Testis (tissue), 3 donors: ENCODE measurements around the gene DNAJC24. TPM values are rescaled to one million over a fixed set of nuclear protein-coding genes. Genes with fewer than 3 reads are reported as not detected.

Experiments
- DNase-seq: peaks from one replicate; pipeline ENCODE4 v3.0.0-alpha.2; 2019
- H3K27ac ChIP-seq, 2 donors: fragments of 200-600 bp; sonication (generic); one replicate each; pipeline ENCODE4 v1.5.1; 2019
- H3K27me3 ChIP-seq: fragments of 200-600 bp; sonication (generic); one replicate; pipeline ENCODE4 v1.5.1; 2019
- H3K36me3 ChIP-seq: fragments of 200-600 bp; sonication (generic); one replicate; pipeline ENCODE4 v1.5.1; 2017; ENCODE audit warnings: low read depth; ENCODE audit errors: missing control alignments
- H3K4me1 ChIP-seq: fragments of 200-600 bp; sonication (generic); one replicate; pipeline ENCODE4 v1.5.1; 2019
- H3K4me3 ChIP-seq, 2 donors: fragments of 200-600 bp; sonication (generic); one replicate each; pipeline ENCODE4 v1.5.1; 2017 to 2019
- H3K9me3 ChIP-seq: fragments of 200-600 bp; sonication (generic); one replicate; pipeline ENCODE4 v1.5.1; 2017
- POLR2A ChIP-seq: fragments of 450-650 bp; IDR thresholded peaks from one replicate; pipeline ENCODE4 v1.6.1; 2017; ENCODE audit warnings: antibody characterized with exemption, mild to moderate bottlenecking, moderate library complexity
- WGBS, 2 donors: methylation state at CpG; one replicate each; pipeline ENCODE4 v1.1.5; 2018; 5-methylcytosine and 5-hydroxymethylcytosine counted together
- intact Hi-C: fragments of 100-400 bp; cut with DNase I; formaldehyde crosslinking; loops from one replicate; pipeline ENCODE4 v1.15.1; 2023; ENCODE audit warnings: low total_unique reads
- polyA plus RNA-seq: library from polyadenylated mRNA; stranded (reverse); fragments of 350-450 nt; fragmentation: Illumina TruSeq; extraction: RNeasy Lipid Tissue Mini Kit (QIAGEN cat#74804); gene quantifications from one replicate; pipeline ENCODE4 v1.2.3, GENCODE V29; 2014; ENCODE audit warnings: low read depth, low replicate concordance; ENCODE audit not compliant: insufficient read depth
- total RNA-seq, 2 donors: library from RNA; depleted of rRNA; stranded (reverse); fragments of >200 nt; gene quantifications; one replicate each; pipeline ENCODE4 v1.2.3, GENCODE V29; 2016
- TF ChIP-seq, protein P1 (sequence below), 3 experiments: fragments of 450-650 bp in 2 of 3; fragments of 200-600 bp in 1 of 3; sonication (generic) in 1 of 3; IDR thresholded peaks; one replicate each; pipeline ENCODE4 v1.5.1; 2016 to 2019; ENCODE audit warnings: antibody characterized with exemption in 3 of 3, mild to moderate bottlenecking in 2 of 3, moderate library complexity in 1 of 3

Gene DNAJC24
- total and polyA plus RNA-seq, 3 donors from 2014 or later, result 18.5 to 28.2 (median 27.2) TPM

DNA sequence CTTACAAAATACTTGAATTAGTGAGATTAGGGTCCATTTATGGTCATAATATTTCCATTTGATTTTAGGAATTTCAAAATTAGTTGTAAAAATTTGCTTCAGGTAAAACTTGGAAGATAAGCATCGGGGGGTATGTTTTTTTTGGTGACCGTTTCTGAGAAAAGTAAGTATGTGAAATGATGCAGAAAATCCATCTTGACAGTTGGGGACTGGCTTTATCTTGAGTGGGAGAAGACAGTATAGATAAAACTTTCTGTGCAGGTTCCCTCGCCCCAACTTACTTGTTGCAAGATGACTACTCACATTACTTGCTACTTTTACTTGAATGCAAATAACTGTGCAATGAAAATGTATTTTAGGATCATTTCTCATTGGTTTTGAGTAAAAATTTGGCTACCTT is 49.5 kb downstream of the DNAJC24 start:
- DNase-seq, result no peak
- H3K36me3 ChIP-seq, result no peaks in the 10 kb centered on the region
- TF ChIP-seq, protein P1, sequence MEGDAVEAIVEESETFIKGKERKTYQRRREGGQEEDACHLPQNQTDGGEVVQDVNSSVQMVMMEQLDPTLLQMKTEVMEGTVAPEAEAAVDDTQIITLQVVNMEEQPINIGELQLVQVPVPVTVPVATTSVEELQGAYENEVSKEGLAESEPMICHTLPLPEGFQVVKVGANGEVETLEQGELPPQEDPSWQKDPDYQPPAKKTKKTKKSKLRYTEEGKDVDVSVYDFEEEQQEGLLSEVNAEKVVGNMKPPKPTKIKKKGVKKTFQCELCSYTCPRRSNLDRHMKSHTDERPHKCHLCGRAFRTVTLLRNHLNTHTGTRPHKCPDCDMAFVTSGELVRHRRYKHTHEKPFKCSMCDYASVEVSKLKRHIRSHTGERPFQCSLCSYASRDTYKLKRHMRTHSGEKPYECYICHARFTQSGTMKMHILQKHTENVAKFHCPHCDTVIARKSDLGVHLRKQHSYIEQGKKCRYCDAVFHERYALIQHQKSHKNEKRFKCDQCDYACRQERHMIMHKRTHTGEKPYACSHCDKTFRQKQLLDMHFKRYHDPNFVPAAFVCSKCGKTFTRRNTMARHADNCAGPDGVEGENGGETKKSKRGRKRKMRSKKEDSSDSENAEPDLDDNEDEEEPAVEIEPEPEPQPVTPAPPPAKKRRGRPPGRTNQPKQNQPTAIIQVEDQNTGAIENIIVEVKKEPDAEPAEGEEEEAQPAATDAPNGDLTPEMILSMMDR (IDR thresholded peaks at IDR 0.05), result no peak
- no peak for TF ChIP-seq POLR2A
- no peaks in the 10 kb centered on the region for H3K9me3 ChIP-seq
- no peak overlapping the region for H3K27ac ChIP-seq
- no peaks in the 10 kb centered on the region for H3K27me3 ChIP-seq
- intact Hi-C loops, result no loop called here
- H3K4me1 ChIP-seq, result no peaks in the 10 kb centered on the region
- 89 to 92% methylated on average over 3 of the region's 3 CpGs for WGBS, 2 donors
- H3K4me3 ChIP-seq, result no peak overlapping the region

DNA sequence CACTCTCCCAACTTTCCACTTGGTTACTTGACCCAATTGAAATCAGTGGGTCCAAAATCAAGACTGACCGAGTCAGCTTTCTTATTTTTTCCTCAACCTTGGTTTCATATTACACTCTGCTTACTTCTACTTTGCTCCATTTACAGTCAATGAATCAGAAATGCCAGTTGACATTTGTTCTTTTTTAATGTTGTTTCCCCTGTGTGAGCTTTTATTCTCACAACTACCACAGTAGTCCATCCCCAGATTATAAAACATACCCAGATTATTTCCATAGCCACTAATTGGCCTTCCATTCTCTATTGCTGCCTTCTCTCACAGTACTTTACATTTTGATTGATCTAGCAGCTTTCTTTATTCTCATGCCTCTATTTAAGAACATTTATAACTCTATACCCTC is 50.0 kb downstream of the DNAJC24 start:
- Histone ChIP-seq H3K4me3 (no peak overlapping the region), H3K4me1 (no peaks in the 10 kb centered on the region), H3K9me3 (no peaks in the 10 kb centered on the region), H3K27me3 (no peaks in the 10 kb centered on the region), H3K27ac (no peak overlapping the region), H3K36me3 (no peaks in the 10 kb centered on the region)
- no peak for DNase-seq
- intact Hi-C loops, result no loop called here
- TF ChIP-seq, protein P1 (IDR thresholded peaks at IDR 0.05), result no peak
- no peak for TF ChIP-seq POLR2A
- WGBS, 2 donors, result 68 to 81% methylated on average over 1 of the region's 1 CpG

DNA sequence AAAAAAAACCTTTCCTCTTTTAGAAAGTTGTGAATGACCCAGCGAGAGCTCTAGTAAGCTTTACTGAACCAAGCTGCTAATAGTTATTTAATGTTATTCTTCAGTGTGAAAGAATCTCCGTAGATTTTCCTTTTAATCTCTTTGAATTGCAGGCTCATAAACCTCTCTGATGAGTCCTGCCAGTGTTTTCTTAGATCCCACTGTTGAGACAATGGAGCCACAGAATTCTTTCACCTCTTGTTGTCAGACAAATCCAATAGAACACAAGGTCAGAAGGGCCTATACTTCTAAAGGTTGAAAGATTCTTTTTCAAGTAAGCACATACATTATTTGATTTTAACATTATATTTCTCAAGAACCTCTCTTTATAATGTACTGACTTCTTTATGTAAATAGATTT is 52.2 kb downstream of the DNAJC24 start:
- intact Hi-C loops, result no loop called here
- TF ChIP-seq, protein P1 (IDR thresholded peaks at IDR 0.05), result no peak
- no peak for TF ChIP-seq POLR2A

DNA sequence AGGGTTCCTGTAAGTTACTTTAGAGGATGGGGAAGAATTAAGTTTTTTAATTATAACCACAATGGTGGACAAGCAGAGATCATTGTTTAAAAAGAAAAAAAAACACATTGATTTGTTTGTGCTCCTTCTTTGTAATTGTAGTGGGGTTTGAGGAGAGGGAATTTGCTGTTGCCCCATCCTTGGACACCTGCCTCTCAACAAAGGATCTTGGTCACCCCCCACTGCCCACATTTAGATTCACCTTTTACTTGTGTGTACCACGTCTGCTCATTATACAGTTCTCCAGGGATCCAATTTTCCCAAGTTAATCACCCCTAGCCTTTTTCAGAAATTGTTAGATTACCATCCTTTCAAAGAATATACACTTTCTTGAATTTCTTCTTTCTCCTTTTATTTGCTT is 53.0 kb downstream of the DNAJC24 start:
- Histone ChIP-seq H3K27me3 (no peaks in the 10 kb centered on the region), H3K9me3 (no peaks in the 10 kb centered on the region), H3K4me3 (no peak overlapping the region), H3K27ac (no peak overlapping the region), H3K36me3 (no peaks in the 10 kb centered on the region), H3K4me1 (no peaks in the 10 kb centered on the region)
- intact Hi-C loops, result no loop called here
- DNase-seq, result no peak
- 90 to 94% methylated on average over 1 of the region's 1 CpG for WGBS, 2 donors
- TF ChIP-seq, protein P1 (IDR thresholded peaks at IDR 0.05), result no peak
- TF ChIP-seq POLR2A, result no peak

More for the DNA sequence above, 52.2 kb downstream of the DNAJC24 start:
- no peak for DNase-seq
- no peak overlapping the region for H3K27ac ChIP-seq
- H3K9me3 ChIP-seq, result no peaks in the 10 kb centered on the region
- no peak overlapping the region for H3K4me3 ChIP-seq
- no peaks in the 10 kb centered on the region for H3K36me3 ChIP-seq
- H3K4me1 ChIP-seq, result no peaks in the 10 kb centered on the region
- no peaks in the 10 kb centered on the region for H3K27me3 ChIP-seq
- 71 to 82% methylated on average over 2 of the region's 2 CpGs for WGBS, 2 donors

DNA sequence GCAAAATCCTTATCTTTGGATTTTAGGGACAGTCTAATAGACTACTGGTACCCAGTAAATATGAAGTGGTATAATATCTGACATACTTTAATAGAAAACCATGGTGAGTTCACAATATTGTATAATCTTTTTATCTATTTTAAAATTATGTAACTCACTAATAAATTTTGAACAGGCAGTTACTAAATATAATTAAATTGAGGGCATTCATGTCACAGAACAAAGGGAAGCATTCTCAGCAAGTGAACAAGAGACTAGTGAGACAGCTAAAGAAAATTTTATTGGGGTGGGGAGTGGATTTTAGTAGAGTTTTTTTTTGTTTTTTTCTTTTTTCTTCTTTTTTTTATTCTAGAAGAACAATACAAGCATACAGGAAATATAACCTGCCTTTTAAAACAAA is 55.0 kb downstream of the DNAJC24 start:
- no peak for DNase-seq
- Histone ChIP-seq H3K36me3 (no peaks in the 10 kb centered on the region), H3K27me3 (no peaks in the 10 kb centered on the region), H3K4me3 (no peak overlapping the region), H3K9me3 (no peaks in the 10 kb centered on the region), H3K27ac (no peak overlapping the region), H3K4me1 (no peaks in the 10 kb centered on the region)
- intact Hi-C loops, result no loop called here
- no peak for TF ChIP-seq POLR2A
- TF ChIP-seq, protein P1 (IDR thresholded peaks at IDR 0.05), result no peak
